Stimulated activated CD8-positive, alpha-beta memory T cell treated with anti-CD3 and anti-CD28 coated beads, Interleukin-4, amount 100 ng/mL, for 48 hours (primary cell): ENCODE measurements around the gene RCC2.
"Not testable (repeated sequence)": the region's sequence is repeated elsewhere in the genome, so short reads cannot be mapped to it uniquely, and the experiment has no call there.

ENCODE experiments used
- DNase-seq: peaks from one replicate; pipeline ENCODE4 v3.0.0-alpha.2; 2020

The RCC2 gene

DNA sequence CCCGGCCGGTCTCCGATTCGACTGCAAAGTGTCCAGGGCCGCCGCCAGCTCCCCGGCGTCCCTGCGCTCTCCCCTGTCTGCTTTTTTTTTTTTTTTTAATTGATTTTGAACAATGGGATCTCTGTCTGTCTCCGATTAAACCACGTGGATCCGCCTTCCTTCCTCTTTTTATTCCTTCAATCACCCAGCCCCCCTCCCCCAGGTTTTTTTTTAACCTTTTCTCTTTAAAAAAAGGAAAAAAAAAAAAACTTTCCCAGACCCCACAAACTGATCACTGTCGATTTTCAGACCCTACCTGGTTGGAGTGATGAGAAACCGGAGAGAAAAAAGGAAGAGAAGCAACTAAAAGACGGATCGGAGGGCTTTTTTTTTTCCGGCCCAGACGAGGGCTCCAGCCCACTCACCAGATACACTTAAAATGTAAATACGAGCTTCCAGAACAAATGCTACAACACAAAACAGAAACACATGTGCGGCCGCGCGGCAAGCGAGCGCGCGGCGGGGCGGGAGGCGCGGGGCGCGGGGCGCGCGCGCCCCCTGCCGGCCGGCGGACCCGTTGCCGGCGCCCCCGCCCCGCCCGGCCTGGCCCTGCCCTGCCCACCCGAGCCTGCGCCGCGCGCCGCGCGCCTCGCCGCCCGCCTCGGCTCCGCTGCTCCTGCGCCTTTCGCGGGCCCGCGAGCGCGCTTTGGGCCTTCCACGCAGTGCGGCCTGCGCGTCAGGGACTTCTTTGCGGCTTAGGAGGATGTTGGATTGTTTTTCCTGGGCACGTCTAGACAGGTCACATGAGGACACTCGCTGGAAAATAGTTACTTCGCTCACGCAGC lies at the start of gene RCC2:
TSS of gene RCC2 (minus strand) at position 428 of the 824 bp plus-strand sequence. CDS start 1,163 bp downstream, outside the sequence.
- peak; percentile 73 for DNase-seq

DNA sequence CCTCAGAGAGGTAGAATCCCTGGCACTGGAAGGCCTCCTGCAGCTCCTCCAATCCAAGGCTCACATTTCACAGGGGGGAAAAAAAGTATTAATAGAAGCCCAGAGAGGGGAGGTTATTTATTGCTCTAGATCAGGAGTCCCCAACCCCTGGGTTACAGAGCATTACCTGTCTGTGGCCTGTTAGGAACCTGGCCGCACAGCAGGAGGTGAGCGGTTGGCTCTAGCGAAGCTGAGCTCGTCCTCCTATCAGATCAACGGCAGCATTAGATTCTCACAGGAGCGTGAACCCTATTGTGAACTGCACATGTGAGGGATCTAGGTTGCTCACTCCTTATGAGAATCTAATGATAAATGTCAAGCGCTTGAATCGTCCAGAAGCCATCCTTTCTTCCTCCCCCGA lies 46.8 kb upstream of the RCC2 start:
- no peak for DNase-seq

DNA sequence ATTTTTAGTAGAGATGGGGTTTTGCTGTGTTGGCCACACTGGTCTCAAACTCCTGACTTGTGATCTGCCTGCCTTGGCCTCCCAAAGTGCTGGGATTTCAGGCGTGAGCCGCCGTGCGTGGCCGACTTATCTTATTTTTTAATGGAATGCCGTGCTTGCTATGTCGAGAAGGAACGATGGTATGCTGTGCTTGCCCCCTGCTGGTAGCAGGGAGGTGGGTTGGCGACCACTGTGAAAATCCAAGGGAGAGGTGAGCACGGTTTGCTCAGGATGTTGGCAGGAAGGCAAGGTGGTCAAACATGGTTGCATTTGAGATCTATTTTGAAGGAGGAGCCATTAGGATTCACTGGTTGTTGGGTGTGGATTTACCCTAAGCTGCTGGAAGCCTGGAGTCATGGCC lies 45.8 kb upstream of the RCC2 start:
- DNase-seq: peak; percentile 31

DNA sequence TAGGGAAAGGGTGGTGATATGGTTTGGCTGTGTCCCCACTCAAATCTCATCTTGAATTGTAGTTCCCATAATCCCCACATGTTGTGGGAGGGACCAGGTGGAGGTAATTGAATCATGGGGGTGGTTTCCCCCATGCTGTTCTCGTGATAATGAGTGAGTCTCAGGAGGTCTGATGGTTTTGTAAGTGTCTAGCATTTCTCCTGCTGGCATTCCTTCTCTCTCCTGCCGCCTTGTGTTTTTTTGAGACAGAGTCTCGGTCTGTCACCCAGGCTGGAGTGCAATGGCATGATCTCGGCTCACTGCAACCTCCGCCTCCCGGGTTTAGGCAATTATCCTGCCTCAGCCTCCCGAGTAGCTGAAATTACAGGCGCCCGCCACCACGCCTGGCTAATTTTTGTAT lies 42.5 kb upstream of the RCC2 start:
- DNase-seq: not testable (repeated sequence)

GRCh38 chr1:17480846-17481245 lies 41.4 kb upstream of the RCC2 start:
- no peak for DNase-seq

GRCh38 chr1:17475752-17476151 lies 36.3 kb upstream of the RCC2 start:
- DNase-seq: peak; percentile 28

- DNase-seq: not testable (repeated sequence)
Measured at GRCh38 chr1:17474836-17475555, 35.5 kb upstream of the RCC2 start.

DNA sequence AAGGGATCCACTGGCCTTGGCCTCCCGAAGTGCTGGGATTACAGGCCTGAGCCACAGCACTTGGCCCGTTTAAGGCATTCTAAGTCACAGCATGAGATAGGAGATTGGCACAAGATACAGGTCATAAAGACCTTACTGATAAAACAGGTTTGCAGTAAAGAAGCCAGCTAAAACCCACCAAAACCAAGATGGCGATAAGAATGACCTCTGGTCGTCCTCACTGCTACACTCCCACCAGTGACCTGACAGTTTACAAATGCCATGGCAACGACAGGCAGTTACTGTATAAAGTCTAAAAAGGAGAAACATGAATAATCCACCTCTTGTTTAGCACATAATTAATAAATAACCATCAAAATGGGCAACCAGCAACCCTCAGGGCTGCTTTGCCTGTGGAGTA lies 33.3 kb upstream of the RCC2 start:
- DNase-seq: no peak

DNA sequence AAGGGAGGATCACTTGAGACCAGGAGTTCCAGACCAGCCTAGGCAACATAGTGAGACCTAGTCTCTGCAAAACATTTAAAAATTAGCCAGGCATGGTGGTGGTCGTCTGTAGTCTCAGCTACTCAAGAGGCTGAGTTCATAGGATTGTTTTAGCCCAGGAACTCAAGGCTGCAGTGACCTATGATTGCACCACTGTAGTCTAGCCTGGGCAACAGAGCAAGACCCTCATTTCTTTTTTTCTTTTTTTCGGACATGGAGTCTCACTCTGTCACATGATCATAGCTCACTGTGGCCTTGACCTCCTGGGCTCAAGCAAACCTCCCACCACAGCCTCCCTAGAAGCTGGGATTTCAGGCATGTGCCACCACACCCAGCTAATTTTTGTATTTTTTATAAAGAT lies 31.9 kb upstream of the RCC2 start:
- DNase-seq: no peak

DNA sequence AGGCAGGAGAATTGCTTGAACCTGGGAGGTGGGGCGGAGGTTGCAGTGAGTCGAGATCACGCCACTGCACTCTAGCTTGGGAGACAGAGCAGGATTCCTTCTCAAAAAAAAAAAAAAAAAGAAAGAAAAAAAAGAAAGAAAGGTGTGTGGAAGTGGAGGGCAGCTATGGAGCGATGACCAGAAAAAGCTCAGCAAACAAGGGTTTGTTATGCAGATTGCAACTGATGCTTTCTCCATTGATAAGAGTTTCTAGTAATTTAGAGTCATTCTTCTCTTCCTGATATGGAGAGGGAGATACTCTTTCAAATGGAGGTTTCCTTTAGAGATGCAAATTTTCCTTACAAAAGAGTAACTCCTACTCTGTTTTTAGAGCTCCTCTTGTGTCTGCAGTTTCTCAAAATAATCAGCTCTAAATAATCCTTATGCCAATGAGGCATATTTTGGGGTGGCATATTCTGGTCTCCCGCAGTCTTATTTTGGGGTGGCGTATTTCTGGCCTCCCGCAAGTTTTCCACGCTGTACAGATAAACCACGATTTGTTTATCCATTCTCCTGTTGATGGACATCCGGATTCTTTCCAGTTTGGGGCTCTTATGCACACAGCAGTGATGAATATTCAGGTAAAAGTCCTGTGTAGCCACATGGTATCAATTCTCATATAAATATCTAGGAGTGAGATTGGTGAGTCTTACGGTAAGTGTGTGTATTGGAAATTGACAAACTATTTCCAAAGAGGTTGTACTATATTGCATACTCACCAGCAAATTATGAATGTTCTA lies 30.7 kb upstream of the RCC2 start:
- DNase-seq: no peak

- not testable (repeated sequence) for DNase-seq
Measured at GRCh38 chr1:17468357-17469265, 29.1 kb upstream of the RCC2 start.

DNA sequence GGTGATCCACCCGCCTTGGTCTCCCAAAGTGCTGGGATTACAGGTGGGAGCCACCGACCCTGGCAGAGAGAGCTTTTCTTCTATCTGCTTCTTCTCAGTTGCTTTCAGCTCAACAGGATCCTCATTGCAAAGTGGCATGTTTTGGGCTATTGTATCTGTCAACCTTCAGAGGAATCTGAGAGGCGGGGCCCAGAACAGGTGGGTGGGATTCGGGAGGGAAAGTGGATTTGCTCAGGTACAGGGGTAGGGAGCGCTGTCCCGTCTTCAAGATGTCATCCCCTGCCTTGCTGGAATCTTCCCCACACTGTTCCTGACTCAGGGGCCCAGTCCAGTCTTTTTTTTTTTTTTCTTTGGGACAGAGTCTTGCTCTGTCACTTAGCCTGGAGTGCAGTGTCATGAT lies 26.9 kb upstream of the RCC2 start:
- no peak for DNase-seq

DNA sequence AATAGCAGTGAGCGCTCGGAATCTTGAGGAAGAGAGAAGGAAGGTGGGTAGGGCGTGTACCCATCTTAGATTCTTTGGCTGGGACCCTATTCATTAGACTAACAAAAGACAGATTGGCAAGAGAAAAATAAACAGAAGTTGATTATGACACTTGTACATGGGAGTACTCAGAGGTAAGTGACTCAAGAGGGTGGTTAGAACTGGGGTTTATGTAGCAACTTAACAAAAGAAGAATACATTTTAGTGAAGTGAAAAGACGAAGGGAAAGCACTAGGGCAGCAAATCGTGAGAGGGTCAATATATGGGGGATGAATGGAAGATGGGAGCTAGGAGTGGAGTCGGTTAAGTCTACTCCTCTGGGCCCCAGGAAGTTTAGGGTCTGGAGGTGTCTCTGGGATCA lies 25.8 kb upstream of the RCC2 start:
- DNase-seq: no peak

DNA sequence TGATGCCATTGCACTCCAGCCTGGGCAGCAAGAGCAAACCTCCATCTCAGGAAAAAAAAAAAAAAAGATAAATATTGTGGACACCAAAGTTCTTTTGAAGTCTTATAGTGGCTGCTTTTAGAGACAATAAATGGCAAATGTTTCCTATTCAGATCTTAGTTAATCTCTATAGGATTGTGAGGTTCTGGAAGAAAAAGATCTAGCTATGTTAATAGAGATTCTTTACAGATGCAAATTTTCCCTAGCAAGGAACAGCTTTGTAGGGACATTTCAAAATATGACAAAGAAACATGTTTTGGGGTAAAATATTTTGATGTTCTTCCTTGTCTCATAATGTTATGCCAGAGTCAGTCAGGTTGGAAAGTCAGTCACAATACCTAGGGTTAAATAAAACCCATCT lies 24.5 kb upstream of the RCC2 start:
- no peak for DNase-seq

GRCh38 chr1:17462669-17463068 lies 23.2 kb upstream of the RCC2 start:
- DNase-seq: no peak

DNA sequence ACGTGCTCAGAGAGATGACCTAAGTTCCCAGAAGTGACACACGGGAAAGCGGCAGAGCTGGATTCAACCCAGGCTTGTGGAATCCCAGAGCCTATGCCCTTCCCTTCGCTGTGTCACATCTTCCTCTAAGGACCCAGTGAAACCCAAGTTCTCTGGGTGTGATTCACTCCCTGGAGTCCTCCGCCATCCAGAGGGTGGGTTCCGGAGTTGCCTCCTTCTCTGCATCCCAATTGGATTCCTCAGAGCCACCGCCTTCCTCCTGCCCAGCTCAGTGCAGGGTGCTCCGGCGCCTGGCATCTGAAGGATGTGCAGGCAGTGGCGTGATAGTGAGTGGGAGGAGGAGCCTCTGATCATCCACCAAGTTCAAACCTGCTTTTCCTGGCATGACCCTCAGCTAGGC lies 20.7 kb upstream of the RCC2 start:
- no peak for DNase-seq

DNA sequence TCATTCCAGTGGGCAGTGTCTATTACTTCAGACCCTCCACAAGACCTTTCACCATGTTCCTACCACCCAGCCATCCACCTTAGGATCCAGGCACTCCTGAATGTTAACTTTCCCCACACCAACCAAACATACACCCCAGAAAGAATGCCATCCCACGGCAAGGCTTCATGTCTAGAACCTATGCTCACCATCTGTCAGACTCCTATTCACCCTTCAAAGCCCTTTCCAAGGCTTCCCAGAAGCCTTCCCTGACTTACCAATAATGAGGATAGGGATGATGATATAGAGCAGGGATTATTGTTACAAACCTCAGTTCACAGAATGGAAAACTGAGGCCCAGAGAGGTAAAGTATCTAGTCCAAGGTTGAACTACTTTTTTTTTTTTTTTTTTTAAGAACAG lies 19.3 kb upstream of the RCC2 start:
- DNase-seq: no peak

DNA sequence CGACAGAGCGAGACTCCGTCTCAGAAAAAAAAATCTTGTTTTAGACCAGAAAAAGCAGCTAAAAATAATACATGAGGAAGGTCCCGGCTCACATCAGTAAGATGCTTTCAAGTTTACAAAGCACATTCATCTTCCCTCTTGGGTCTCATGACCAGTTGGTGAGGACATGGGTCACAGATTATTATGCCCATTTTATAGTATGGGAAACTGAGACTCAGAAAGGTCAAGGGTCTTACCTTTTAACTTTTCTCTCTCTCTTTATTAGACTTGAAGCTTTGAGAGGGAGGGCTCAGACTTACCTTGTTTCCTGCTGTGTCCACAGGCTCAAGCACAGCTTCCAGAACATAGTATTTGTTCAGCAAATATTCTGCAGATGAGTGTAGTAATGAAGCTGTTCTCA lies 13.2 kb upstream of the RCC2 start:
- no peak for DNase-seq

DNA sequence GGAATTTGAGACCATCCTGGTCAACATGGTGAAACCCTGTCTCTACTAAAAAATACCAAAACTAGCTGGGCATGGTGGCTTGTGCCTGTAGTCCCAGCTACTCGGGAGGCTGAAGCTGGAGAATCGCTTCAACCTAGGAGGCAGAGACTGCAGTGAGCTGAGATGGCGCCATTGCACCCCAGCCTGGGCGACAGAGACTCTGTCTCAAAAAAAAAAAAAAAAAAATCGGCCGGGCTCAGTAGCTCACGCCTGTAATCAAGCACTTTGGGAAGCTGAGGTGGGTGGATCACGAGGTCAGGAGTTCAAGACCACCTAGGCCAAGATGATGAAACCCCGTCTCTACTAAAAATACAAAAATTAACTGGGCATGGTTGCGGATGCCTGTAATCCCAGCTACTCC lies 12.7 kb upstream of the RCC2 start:
- not testable (repeated sequence) for DNase-seq

DNA sequence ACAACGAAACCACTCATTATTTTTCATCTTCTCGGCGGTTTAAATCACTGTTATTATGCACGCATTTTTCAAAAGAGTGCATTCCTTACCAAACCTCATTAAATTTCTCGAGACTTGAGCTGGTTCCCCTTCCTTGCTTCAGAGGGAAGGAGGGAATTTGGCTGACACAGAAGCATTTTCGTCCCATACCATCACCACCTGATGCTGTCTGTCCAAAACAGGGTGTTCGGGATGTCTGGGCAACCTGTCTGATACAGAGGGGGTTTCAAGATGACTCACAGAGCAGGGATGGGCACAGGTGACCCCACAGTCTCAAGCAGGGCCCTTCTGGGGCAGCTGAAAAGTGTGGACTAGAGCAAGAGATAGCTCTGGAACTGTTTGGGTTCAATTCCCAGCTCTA lies 12.3 kb upstream of the RCC2 start:
- DNase-seq: no peak

DNA sequence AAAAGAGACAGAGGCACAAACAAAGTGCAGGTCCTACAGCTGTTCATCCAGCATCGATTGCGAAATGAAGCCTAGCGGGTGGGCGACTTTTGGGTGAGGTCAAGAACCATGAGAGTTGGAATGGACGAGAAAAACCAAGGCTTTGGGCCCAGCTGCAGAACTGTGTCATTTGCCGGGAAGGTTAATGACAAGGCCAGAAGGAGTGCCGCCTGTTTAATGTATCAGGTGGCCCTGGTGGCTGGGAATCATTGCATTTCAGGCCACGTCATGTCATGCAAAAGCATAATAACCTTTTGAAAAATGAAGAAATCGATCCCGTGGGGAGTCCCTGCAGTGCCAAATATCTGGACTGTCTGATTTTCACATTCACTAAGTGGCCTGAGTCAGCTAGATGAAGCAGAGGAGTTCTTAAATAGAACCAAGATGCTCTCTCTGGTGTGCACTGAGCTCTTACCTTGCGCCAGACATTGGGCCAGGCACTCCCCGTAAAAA lies 8.1 kb upstream of the RCC2 start:
- DNase-seq: no peak

- no peak for DNase-seq
Measured at GRCh38 chr1:17442841-17443240, 3.4 kb upstream of the RCC2 start.
